GM18511 (cell line): ENCODE measurements around the gene KCNN3.

ENCODE experiments used
- ATAC-seq: cut with Tn5 transposase; IDR thresholded peaks from one replicate; pipeline ENCODE4 v1.9.1; 2021; ENCODE audit warnings: mild to moderate bottlenecking, moderate library complexity; ENCODE audit not compliant: unreplicated experiment

KCNN3 gene

DNA sequence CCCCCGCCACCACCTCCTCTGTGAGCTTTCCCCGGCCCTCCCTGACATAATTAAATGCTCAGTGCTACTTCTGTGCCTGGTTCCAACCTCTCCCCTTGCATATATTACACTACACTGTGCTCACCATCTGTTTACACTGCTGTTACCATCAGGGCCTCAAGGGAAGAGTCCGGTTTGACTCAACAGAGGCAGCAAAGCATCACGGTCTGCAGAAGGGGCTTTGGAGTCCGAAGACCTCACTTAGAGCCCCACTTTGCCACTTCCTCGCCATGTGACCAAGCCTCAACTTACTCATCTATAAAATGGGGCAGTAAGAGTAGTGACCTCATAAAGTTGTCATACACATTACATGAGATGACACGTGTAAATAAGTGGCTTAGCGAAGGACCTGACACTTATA is 27.4 kb downstream of the KCNN3 start:
- no peak for ATAC-seq

DNA sequence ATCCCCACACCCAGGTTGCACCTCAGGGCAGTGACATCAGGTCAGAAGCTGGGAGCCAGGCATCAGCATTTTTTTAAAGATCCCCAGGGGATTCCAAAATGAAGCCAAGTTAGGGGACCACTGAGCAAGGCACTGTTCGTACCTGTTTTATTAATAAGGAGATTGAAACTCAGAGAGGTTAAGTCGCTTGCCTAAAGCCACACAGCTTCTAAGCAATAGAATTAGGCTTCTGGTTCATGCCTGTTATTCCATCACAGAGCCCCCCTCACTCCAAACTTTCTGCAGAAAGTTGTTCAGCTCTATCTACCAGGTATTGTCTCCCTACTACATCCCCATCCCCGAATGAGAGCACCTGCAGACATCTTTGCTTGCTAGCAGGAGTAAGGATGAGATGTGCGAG is 28.7 kb downstream of the KCNN3 start:
- ATAC-seq = no peak

DNA sequence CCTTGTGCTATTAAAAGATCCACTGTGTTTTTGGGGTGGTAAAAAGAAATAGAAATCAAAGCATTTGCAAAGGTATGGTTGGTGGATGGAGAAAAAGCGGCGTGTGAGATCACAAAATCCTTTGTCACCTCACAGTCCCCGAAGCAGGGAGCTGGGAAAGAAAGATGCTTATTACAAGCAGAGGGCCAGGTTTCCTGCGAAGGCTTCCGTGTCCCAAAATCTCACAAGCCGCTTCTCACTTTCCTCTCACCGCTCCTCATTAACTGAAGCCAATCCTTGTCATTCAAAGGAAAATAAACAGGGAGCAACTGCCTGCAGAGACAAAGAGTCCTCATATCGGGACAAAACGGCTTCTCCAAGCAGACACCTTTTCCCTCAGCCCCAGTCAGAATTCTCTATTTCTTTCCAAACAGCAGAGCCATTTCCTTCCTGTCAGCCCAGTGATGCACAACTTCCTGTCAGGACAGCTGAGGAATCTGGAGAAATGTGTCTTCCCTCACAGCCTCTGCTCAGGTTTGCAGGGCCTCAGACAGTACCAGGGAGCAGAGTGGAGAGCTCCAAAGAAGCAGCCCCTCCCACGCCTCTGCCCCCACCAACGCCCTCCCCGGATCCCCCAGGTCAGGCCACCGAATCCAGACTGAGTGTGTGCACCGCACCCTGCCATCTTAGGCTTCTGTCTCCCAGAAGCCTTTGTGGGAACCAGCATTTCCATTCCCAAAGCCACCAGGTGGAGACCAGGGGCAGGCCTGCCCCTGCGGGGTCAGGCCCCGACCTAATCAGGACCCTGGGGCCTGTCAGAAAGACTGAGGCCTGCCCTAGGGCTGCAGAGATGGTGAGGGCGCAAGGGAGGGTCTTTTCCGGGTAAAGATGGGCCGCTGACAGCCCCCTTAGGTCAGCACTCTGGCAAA is 29.6 kb downstream of the KCNN3 start:
- no peak for ATAC-seq

DNA sequence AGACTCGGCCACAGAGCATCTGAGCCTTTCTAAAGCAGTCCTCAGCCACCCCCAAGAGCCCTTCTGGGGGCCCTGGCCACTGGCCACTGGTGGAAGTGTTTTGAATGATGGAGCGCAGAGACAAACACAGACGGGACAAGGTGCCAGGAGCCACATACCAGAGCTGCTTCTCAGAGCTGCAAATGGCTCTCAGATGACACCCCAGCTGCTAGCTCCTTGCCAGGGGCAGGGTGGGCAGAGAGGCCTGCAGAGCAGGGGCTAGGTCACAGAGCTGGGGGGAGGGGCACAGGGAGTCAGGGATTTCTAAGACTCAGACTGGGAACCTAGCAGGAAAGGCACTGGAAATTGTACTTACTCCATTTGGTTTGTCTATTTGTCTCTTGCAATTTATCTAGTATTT is 30.4 kb downstream of the KCNN3 start:
- no peak for ATAC-seq

DNA sequence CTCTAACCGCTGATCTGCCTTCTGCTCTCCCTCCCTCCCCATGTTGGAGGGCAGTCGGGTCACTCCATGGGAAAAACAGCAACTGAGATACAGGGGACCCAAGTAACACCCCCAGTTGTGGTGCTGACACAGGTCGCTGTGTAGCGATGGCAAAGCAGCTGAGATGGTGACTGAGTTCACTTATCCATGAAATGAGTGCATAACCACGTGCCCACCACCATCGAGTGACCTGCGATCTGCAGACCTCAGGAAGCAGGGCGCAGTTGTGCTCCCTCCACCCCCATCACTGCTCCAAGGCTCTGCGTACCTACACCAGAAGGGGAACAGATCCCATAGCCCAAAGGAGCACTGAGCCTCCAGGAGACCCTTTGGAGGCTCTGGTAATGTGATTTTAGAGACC is 31.1 kb downstream of the KCNN3 start:
- ATAC-seq = no peak

DNA sequence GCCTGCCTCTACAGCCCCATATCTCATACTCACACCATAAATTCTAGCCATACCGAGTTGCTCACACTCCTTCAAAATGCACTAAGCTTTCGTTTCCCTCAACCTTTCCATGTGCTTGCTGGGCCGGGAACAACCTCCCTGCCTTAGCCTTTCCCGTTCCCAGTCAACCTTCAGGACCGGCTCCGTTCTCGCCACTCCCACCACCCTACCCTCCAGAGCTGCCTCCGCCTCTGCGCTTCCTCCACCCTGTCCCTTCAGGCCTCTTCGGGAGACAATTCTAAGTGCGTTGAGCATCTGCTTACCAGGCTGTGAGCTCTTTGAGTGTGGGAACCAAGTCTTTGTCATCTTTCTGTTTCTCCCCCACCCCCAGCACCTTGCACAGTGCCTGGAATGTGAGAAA is 31.6 kb downstream of the KCNN3 start:
- no peak for ATAC-seq

DNA sequence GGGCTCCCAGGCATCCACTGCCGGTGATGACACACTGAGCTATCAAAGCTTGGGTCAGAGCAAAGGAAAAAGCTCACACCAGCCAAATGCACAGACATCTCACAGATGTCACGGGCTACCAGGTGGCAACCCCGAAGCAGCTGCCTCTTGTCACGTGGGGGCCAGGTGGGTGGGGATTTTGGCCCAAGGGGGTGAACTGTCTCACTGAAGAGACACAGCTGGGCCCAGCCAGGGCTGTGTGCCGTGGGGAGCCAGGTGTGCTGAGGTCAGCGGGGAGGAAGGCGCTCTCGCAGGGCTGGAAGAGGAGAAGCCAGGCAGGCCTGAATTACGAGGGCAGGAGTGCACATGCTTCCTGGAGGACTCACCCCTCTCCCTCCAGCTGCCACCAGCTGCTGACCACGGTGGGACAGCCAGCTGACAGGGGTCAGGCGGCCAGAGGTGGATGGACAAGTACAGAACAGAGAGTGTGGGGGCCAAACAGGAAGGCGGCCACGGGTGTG is 32.4 kb downstream of the KCNN3 start:
- peak; percentile 89 for ATAC-seq

DNA sequence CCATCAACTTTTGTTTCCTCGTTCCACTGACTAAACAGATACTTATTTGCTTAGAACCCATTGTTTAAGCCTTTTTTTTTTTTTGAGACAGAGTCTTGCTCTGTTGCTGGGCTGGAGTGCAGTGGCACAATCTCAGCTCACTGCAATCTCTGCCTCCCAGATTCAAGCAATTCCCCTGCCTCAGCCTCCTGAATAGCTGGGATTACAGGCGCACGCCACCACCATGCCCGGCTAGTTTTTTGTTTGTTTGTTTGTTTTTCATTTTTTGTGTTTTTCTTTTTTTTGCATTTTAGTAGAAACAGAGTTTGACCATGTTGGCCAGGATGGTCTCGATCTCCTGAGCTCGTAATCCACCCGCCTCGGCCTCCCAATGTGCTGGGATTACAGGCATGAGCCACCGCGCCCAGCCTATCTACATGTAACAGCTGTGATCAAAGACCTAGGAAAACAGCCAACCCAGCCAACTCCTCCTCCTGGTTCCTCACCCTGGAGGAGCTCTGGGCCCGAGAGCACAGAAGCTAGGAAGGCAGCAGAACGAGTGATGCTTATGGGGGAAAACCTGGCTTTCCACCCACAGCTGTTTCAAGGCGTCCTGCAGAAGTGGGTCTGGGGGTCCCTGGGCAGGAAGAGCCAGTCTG is 32.9 kb downstream of the KCNN3 start:
- ATAC-seq = no peak

DNA sequence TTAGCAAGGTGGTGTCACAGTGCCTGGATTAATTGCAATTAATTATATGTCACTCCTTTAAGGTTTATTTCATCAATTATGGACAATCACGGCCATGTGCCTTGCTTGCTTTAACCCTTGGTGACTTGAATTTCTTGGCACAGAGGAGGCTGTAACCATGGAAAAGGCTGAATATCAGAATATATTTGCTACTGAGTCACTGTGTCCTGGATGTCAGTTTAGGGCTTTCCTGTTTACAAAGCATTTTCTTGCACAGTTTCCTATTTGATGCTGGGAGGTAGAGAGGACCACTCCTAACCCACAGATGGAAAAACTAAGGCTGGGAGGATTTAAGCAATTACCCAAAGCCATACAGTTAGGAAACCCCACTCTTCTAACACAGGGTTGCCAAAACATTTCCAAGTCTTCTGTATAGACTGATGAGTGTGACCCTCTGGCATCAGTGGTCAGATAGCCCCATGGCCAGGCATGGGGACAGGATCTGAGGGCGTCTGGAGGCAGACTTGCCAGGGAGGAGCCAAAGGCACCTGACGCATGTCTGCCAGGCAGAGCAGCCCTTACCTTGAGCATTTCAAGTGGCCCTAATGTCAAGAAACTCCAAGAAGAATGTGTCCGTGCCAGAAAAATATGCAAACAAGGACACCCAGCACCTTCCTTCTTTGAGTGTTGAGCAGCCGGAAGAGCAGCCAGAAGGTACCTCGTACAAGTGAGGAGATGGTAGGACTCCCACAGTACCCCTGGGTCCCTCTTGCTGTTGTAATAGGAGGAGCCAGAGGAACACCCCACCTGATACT is 34.4 kb downstream of the KCNN3 start:
- no peak for ATAC-seq

DNA sequence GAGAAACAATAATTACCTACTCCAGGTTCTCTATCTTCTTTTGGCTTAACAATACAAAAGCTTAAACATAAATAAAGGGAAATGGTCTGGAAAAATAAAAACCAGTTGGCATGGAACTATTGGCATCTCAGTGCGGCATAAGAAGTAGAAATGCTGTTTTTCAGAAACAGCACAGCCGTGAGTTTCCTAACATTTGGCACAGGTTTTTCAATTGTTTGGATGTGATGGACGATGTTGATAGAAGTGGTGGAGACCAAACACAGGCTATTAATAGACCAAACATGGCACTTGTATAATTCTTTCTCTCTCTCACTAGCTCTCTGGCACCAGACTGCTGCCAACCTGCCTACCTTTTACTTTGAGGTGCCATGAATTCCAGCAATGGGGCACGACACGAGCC is 36.2 kb downstream of the KCNN3 start:
- ATAC-seq = no peak

DNA sequence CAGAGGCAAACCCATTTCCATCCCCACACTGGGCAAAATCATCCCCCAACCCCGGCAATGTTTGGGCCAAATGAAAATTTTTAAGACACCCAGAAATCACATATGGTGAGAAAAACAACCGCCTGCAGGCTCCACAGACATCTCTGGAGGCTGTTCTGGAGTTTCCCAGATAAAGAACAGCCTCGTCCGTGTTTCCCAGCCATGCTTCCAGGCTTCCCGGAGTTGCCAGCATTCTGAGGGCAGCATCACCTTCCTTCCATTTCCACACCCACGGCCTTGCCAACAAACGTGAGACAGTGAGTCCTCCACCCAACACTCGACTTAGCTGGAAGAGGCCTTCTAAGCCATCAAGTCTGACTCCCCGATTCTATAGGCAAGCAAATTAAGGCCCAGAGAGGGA is 36.9 kb downstream of the KCNN3 start:
- no peak for ATAC-seq

DNA sequence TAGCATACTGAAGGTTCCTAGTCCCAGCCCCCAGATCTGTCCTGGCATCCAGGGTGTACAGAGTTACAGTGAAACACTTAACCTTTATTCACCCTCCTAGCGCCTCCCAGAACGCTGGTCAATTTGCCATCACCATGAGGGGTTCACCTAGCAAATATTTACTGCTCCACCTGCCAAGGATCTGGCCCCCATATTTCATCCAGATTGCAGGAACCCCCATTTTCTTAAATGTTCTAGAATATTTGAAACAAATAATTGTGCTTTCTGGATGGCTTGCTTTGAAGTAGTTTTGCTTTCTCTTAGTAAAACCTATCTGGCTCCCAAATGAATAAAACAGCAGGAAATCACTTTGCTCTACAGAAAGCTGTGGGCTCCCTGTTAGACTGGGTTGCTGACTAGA is 37.7 kb downstream of the KCNN3 start:
- ATAC-seq = no peak

DNA sequence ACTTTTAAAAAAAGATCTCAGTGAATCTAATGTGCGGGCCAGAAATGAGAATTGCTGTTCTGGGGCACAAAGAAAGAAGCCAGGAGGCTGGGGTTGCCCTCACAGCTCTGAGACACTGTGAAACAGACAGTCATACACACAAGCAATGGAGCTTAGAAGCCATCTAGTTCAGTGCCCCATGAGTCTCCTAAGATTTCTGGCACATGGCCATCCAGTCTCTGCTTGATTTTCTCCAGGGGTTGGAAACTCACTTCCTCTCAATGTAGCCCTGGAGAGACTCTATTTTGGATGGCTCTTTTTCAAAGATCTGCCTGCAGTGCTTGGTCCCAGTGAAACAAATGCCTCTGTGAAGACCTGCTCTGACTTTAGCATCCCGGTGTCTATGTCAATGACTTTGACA is 38.6 kb downstream of the KCNN3 start:
- ATAC-seq = no peak

DNA sequence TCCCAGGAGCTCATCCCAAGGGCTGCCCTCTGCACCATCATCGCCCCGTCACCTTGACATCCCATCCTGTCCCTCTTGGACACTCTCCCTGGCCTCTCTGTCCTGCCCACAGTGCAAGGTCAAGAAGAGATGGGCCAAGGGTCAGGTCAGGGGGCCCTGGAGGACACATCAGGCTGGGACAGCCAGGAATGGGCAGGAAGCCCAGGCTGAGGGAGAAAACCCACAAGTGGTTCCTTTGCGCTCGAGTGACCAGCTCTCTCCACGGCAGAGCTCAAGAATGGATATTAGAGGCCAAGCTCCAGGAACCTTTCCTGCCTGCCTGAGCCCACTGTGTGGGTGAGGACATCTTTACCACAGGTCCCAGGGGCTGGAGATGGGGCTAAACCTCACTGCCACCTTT is 41.0 kb downstream of the KCNN3 start:
- ATAC-seq = no peak

DNA sequence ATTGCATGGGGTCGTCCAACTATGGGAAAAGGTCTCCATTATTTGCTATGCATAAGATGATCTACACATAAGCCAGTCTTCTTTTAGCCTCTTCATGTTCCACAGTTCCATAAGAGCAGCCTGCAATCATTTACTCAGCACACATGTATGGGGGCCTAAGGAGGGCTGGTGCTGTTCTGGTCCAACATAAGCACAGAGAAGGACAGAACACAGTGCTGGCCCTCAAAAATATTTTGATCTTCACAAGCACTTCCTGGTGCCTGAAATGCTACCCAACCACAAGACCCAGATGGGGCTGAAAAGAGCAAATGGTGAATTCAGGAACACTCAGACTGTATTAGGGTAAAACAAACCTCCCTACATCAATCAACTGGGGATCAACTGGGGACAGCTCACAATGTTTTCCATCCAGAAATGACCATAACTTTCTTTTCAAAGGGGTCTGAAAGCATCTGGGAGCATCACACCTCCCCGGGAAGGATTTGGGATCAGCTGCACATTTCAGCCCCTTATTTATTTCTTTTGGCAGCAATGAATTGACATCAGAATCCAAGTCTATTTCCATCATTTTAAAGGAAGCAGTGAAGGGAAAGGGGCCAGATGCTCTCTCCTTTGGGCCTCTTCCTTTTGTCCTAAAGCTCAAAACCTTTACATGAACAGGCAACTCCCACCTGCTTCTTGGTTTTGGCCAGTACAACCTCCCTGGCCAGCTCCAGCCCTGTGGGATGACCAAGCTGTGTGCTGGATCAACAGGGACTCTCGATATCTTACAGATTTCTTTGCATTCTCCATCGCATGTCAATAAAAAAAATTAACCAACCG is 45.7 kb downstream of the KCNN3 start:
- no peak for ATAC-seq

DNA sequence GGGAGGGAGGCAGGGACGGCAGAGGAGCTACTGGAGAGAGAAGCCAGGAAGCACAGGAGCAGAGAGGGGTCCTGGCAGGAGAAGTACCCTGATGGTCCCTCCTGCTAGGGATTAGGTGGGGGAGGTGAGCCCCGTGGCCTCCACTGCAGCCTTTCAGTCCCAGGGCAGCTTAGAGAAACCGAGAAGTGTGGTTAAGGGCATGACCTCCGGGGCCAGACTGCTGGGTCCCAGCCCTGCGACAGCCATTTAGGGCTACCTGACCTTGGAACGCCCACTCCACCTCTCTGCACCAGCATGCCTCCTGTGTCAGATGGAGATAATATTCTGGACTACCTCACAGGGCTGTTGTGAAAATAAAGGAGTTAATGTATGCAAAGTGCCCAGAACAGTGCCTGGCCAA is 47.4 kb downstream of the KCNN3 start:
- no peak for ATAC-seq

DNA sequence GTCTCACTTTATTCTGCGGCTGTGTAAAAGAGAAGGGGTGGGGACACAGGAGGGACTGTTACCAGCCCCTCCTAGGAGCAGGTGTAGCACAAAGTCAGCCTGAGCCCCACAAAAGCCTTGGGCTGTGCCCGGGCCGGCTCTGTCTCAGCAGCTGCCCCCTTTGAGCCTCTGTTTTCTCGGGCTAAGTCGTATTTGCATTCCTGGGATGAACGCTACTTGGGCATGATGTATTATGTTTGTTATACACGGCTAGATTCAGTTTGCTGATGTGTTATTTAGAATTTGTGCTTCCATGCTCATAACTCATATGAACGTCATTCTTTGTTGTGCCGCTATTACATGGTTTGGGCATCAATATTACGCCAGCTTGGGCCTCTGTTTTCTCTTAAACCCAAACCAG is 47.8 kb downstream of the KCNN3 start:
- no peak for ATAC-seq

DNA sequence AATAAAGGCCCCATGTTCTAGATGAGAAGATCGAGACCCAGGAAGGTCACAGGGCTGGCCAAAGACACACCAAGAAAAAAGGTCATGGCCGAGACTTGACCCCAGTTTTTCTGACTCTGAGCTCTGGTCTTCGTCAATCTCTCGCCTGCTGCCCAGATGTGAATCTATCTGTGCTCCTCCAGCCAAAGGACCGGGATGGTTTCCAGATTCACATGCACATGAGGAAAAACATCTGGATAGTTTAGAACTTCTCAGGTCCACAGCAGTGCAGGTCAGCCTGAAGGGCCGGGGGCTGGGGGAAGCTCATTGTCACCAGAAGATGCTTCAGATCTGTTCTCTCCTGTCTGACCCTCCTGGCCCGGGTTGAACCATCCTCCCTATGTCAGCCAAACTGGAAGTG is 49.0 kb downstream of the KCNN3 start:
- no peak for ATAC-seq

DNA sequence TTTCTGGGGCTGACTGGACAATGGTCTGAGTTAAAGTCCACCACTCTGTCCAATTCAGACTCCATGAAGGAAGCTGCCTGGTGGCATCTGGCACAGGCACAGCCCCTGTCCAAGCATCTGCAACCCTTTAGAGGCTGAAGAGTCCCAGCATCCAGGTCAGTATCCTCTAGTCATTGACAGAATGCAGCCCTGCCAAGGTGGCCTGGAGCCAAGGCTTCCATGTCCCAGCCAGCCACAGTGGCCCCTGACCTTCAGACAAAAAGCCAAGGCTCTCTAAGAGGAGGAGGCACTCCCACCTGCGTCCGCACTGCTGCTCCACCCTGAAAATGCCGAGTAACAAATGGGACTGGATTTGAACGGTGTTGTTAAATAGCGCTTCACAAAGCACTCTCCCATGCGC is 49.4 kb downstream of the KCNN3 start:
- no peak for ATAC-seq
